ENCODE results near the gene VIPAS39.
"Not testable (repeated sequence)": the region's sequence is repeated elsewhere in the genome, so short reads cannot be mapped to it uniquely, and the experiment has no call there.

VIPAS39 gene

DNA sequence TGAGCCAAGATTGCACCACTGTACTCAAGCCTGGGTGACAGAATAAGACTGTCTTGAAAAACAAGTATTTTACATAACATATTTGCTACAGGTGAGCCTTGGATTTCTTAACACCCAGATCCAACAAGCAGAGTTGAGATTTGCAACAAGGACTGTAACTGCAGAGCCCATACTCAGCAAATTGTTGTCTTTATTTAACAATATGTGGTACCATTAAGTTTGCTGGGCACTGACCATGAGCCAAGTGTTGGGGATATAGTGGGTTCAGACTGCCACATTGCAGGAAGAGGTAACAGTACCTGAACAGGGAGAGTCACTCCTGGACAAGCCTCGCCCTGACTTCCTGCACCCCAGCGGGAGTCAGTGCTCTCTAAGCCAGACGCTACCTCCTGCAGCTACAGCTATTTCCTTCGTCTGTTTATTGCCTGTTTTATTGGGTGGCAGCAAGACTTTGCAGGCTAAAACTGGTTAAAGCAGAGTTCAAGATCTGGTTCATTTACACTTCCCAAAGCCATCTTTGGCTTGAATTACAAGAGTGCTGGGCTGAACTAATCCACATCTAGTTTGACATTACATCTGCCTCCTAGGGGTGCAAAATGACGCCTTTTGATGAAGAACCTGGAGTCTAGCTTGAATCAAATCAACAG is 12.9 kb upstream of the VIPAS39 start:
- DNase-seq (ENCODE audit: low read depth) = no peak

DNA sequence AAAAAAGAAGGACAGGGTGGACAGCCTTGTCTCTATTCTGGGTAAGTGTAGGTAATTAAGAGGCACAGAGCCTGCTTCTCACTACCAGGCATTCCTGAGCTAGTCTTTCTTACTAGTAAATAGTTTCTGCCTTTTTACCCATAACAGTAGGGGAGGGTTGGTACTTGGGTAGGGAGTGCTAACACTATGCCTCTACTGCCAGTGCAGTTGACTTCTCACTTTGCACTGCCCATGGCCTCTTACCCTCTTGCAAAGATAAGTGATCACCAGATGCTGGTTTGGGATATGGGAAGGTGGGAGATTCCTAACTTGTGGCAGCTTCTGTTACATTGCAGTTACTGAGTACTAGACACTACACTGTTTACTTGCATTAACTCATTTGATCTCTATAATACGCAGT is 12.1 kb upstream of the VIPAS39 start:
- no peak for DNase-seq (ENCODE audit: low read depth)

DNA sequence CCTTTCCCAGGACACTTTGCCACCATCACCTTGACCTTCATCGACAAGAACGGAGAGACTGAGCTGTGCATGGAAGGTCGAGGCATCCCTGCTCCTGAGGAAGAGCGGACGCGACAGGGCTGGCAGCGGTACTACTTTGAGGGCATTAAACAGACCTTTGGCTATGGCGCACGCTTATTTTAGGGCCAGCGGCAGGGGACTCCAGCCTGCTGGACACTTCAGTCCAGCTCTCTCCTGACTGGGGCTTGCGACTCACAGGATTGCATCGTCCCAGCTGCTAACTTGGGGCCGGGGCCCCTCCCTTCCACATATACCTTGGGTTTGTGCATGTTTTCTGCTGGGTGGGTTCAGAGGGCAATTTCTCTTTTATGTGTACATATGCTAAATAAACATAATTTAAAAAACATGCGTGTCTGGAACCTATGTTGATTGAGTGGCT is 11.7 kb upstream of the VIPAS39 start:
- DNase-seq (ENCODE audit: low read depth) = no peak

DNA sequence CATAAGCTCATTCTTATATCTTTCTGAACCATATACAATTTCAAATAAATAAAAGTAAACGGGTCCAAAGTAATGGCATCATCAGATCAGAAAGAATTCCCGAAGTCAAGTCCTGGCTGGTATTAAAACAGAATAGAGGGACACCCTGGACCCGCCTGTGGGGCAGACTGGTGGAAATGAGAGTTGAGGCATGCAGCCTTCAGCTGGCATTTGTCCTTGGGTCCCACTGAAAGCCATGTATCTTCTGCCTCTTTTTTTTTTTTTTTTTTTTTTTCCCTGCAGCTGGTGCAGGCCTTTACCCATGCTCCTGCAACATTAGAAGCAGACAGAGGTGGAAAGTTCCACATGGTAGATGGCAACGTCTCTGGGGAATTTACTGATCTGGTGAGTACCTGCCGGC is 10.4 kb upstream of the VIPAS39 start:
- DNase-seq (ENCODE audit: low read depth) = no peak

DNA sequence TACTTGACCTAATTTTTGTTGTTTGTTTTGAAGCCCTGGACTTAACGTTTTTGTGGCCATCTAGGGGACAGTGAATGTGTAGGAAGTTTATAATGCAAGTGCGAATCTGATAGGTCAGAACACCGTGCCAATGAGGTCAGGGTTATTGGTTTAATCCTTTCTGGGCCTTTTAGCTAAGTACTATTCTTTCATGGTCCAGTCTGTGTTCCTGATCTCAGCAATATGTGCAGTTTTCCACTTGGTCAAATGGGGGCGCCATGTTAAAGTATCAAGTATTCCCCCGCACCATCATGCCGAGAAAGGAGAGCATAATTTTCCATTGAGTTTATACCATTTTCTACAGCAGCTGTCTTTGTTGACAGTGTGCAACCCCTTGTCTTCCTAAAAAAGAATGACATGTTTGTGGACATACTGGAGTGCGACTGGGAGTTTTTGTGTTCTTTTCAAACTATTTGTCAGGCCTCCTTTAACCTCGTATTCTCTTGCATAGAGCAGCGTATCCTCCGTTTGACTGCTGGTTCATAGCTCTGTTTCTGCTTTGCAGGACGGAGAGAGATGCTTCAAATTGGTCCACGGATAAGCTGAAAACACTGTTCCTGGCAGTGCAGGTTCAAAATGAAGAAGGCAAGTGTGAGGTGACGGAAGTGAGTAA is 1.8 kb upstream of the VIPAS39 start:
- DNase-seq (ENCODE audit: low read depth) = peak; percentile 23

DNA sequence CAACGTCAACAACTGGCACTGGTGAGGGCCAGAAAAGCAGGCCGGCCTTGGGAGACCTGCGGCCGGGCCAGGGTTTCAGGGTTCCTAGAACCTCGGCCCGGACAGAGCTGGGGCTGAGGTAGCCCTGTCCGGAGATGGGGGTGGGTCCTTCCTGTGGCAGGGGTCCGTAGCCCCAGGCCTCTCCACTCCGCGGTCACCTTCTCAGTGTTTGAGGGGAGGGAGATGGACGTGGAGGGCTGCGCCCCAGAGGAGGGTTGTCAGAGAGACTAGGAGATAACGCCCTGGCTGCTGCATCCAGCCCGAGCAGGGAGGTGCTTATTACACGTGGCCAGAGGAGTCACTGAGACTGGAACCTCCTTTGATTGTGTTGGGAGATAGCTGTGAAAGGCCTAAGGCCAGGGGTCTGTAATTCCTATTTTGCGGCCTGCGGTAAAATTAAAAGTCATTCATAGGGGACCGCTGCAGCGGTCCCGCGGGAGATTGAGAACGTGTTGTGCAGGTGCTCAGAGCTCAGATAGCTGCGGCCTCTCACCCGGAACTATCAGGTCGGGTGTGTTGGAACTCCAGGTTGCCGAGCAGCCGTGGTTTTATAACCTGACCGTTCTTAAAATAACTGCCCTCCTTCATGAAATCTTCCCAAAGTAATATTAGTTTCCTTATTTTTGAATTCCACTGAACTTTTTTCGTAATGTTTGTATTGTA is 999 bp upstream of the VIPAS39 start:
- DNase-seq (ENCODE audit: low read depth) = no peak

DNA sequence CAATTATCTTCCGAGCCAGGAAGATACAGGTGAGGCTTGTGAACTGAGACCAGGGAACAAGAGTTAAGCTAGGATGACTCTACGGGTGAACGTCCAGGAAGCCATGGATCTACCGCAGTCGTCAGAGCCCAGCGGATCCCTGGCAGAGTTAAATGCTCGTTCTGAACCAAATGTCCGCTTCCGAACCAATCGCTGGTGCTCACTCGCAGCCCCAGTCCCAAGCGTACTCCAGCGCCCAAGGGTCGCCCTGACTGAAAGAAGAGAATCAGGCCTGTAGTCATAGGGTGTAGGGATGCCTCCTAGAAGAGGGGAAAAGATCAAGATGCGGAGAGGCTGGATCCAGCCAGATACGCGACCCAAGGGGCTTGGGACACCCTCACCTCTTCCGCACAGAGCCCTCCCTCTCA is 283 bp downstream of the VIPAS39 start:
- no peak for DNase-seq (ENCODE audit: low read depth)

DNA sequence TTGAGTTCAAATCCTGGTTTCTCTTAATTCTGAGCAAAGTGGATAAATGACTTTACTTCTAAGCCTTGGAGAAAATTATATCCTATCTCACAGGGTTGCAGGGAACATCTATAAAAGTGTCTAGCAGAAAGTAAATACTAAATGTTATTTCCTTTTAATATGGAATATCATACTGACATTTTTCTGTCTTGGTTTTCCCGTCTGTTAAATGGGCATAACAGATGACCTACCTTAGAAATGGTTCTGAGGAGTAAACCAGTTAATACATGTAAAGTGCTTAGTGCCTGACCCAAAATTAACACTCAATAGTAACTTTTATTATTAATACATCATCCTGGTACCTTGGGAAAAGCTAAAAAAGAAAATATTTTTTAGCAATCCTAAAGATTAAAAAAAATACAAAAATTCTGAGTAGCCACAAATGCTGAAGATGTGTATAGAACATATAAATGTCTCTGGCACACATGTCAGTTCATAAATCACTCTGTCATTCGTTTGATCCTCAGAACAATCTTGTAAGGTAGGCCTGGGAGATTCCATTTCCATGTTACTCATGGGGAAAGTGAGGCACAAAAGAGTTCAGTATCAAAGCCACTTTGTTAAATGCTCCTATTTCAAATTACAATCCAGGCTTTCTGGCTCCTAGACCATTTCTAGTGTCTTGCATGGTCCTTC is 1.3 kb downstream of the VIPAS39 start:
- no peak for DNase-seq (ENCODE audit: low read depth)

DNA sequence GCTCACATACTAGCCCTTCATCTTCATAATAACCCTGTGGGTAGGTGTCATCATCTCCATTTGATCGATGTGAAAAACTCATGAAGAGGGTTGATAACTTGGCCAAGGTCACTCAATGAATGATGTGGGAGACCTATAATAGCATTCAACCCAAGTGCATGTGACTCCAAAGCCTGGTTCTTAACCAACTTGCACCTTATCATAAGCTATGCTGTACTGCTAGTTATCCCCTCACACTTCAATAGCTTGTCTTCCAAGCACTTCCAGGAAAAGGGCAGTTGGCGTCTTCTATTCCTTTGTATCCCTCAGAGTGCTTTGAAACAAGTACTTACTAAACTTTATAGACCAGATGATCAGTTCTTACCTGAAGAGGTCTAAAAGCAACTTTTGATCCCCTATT is 15.2 kb downstream of the VIPAS39 start:
- DNase-seq (ENCODE audit: low read depth) = no peak

DNA sequence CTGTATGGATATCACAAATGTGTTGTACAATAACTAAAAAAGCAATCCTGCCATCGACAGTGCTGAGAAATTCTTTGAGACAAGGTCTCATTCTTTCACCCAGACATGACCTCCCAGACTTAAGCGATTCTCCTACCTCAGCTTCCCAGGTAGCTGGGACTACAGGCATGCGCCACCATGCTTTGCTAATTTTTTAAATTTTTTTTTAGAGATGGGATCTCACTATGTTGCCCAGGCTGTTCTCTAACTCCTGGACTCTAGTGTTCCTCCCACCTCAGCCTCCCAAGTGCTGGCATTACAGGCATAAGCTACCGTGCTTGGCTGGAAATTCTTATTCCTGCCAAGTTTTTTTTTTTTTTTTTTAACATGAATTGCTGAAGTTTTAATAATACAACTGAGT is 17.5 kb downstream of the VIPAS39 start:
- no peak for DNase-seq (ENCODE audit: low read depth)

DNA sequence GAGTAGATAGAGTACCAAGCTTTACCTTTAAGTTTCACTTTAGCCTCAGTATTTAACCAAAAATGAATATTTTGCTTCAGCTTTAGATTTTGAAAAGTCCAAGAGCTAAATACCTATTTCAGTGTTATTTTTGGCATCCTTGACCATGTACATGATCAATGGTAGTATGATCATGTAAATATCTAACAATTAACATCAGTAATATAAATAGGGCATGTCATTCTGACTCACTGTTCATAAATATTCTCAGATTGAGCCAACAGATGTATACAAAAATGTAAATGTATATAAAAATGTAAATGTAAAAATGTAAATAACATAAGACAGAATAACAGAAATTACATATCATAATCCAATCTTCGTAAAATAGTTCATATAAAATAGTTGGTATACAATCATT is 18.8 kb downstream of the VIPAS39 start:
- no peak for DNase-seq (ENCODE audit: low read depth)

DNA sequence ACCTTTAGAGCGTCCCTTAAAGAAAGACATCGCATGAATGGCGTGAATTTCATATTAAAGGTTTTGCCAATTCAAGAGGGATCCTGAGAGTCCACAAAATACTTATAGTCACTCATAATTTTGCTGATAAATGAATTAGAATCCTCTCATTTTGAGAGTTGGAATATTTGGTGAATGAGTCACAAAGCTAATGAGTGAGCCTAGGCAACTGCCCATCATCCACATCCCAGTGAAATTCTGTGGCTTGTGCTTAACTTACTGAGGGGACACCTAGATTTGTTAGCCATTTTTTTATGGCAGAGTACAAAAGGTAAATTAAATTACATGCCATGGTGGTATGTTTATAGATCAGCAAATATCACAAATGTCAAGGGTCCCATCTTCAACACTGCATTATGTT is 21.4 kb downstream of the VIPAS39 start:
- DNase-seq (ENCODE audit: low read depth) = no peak

DNA sequence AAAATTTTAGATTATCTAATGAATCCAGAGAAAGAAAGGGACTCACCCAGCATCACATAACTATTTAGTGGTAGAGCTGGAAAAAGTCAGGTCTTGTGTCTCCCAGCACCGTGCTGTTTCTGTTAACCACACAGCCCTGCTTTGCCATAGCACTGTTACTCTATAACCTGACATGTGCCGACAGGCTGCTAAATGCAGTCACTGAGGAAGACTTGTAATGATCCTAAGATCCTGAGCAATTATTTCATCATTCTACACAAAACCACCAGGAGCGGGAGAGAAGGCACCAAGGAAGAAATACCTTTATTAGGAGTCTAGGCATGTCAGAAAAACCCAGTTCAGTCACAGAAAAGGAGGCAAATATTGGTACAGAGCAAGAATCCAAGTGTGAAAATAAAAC is 31.0 kb downstream of the VIPAS39 start:
- DNase-seq (ENCODE audit: low read depth) = no peak

DNA sequence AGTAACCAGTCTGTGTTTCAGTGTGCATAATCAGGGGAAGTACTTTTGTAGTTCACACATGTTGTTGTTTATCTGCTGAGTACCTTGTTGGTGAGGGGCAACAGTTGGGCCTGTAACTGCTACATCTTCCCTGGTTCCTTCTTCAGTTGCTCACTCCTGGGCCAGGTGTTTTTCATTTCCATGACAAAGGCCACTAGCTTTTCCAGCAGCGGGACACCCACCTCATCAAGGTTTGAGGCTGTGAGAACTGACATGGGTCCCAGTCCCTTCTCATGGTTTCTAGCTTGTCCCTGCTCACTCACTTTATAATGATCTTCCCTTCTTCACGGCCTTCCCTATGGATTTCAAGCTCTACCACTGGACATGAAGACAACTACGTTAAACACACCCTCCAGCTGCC is 32.5 kb downstream of the VIPAS39 start:
- DNase-seq (ENCODE audit: low read depth) = no peak

DNA sequence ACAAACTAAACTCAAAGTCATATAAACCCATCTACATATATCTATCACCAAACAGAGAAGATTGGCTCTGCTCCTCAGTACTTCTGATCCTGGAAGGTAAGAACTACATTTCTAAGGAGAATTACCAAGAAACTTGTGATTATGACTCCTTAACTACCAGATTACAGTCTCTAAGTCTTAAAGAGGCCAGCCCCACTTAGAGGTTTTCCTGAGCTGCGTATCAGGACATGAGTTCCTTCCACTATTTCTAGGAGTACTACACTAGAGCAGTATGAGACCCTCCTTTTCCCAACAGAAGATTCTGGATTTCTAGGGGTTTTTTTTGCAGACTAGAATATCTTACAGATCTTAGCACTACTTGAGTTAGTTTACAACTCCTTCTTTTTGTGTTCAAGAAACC is 34.0 kb downstream of the VIPAS39 start, which contains the start of gene NOXRED1:
TSS of gene NOXRED1 (minus strand) at position 101 of the 400 bp plus-strand sequence. CDS start 634 bp downstream, outside the sequence.
- DNase-seq (ENCODE audit: low read depth) = no peak

DNA sequence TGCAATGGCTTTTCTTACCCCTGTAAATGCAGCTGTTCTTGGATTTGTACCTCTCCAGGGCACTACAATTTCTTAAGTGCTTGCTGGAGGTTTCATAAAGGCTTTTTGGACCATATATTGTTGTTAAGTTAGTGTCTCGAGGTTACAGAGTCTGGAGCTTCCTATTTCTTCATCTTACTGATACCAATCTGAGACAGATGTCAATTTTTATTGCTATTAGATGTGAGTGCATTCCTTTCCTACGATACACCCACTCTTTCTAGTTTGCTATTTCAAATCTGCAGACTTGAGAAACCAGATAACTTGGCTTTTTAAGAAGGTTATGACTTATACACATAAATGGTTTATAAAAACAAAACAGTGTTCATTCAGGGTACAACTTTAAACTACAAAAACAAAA is 36.2 kb downstream of the VIPAS39 start:
- peak; percentile 11 for DNase-seq (ENCODE audit: low read depth)

DNA sequence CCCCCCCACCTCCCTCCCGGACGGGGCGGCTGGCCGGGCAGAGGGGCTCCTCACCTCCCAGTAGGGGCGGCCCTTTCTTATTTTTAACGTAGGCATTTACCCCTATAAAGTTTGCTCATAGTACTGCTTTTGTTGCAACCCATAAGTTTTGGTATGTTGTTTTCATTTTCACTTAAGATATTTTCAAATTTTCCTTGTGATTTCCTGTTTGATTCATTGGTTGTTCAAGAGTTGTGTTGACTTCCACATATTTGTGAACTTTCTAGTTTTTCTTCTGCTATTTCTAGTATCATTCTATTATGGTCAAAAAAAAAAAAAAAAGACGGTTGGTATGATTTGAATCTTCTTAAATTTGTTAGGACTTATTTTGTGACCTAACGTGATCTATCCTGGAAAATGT is 40.6 kb downstream of the VIPAS39 start:
- DNase-seq (ENCODE audit: low read depth) = no peak

DNA sequence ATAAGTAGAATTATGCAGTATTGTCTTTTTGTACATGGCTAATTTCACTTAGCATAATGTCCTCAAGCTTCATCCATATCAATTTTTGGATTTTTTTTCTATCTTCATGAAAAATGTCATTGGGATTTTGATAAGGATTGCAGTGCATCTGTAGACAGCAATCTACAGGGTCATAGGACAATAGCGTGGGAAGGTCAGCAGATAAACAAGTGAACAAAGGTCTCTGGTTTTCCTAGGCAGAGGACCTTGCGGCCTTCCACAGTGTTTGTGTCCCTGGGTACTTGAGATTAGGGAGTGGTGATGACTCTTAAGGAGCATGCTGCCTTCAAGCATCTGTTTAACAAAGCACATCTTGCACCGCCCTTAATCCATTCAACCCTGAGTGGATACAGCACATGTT is 41.3 kb downstream of the VIPAS39 start:
- DNase-seq (ENCODE audit: low read depth) = not testable (repeated sequence)

DNA sequence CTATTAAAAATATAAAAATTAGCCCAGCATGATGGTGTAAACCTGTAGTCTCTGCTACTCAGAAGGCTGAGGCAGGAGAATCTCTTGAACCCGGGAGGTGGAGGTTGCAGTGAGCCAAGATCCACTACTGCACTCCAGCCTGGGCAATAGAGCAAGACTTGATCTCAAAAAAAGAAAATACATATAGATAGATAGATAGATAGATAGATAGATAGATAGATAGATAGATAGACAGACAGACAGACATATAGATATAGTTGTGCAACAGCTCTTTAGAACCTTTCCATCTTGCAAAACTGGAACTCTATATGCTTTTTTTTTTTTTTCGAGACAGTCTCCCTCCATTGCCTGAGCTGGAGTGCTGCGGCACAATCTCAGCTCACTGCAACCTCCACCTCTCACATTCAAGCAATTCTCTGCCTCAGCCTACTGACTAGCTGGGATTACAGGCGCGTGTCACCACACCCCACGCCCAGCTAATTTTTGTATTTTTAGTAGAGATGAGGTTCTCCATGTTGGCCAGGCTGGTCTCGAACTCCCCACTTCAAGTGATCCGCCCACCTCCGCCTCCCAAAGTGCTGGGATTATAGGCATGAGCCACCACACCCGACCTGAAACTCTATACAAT is 41.9 kb downstream of the VIPAS39 start:
- not testable (repeated sequence) for DNase-seq (ENCODE audit: low read depth)

DNA sequence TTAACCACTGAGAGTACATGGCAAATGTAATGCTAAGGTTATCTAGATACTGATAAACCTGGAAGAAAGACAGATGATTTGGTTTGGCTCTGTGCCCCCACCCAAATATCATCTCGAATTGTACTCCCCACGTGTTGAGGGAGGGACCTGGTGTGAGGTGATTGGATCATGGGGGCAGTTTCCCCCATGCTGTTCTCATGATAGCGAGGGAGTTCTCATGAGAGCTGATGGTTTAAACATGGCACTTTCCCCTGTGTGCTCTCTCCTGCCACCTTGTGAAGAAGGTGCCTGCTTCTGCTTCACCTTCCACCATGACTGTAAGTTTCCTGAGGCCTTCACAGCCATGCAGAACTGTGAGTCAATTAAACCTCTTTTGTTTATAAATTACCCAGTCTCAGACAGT is 48.3 kb downstream of the VIPAS39 start:
- DNase-seq (ENCODE audit: low read depth) = no peak

DNA sequence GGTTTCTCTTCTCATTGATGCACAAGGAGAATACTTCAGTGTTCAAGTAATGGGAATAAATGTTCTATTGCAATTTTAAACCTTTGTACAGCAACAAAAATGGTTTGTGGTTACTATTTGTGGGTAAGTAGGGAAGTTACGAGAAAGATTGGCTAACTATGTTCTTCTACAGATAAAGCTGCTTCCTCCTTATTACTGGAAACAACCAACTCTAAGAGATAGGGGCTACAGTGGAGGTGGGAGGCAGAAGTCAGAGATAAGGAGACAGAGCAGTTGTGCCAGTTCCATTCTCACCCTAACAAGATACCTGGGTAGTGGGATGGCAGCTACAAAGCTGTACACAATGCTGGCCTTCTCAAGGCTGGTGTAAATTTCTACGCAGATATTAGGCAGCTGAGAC is 50.2 kb downstream of the VIPAS39 start:
- DNase-seq (ENCODE audit: low read depth) = no peak

DNA sequence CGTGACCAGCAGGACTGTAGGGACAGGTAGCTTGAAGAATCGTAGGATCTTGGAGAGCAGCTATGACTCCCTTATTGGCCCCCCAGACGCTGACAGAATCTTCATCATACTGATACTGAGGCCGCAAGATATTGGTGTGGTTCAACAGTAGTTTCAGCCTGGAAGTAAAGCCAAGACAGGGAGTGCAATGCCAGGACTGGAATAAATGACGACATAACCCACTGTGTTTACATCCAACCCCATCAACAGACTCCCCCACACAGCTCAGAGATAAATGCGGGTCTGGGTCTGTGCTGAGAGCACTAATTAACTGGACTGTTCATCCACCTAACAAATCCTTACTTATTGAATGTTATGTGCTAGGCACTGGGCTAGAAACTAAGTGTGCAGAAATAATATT is 50.7 kb downstream of the VIPAS39 start:
- DNase-seq (ENCODE audit: low read depth) = no peak

Data from GM04503 (cell line).